SK-N-SH (cell line): ENCODE measurements around the gene WIZ. TPM values are rescaled to one million over a fixed set of nuclear protein-coding genes. Genes with fewer than 3 reads are reported as not detected.
A peak's percentile ranks its signal among the peaks of the same experiment; 100 is the strongest.

Source experiments
- CTCF ChIA-PET: fragments of 300-600, 350-600 bp; formaldehyde crosslinking; extraction: SDS; loops from one replicate; lab custom pipeline; 2021; lab: Yijun Ruan, JAX
- POLR2A ChIA-PET: fragments of 350-600 bp; sonication (Branson Sonifier 250); formaldehyde crosslinking; extraction: SDS; loops from one replicate; lab custom pipeline; 2020; ENCODE audit warnings: antibody characterized with exemption, inconsistent platforms; lab: Yijun Ruan, JAX
- DNase-seq: peaks from one replicate; pipeline ENCODE4 v3.0.0; 2012
- H2AFZ ChIP-seq: fragments of 200-600 bp; sonication (generic); 2 replicates; pipeline ENCODE4 v1.8.1; 2016; ENCODE audit warnings: antibody characterized with exemption, mild to moderate bottlenecking, low read depth
- H3F3A ChIP-seq: fragments of 200-600 bp; sonication (generic); replicated peaks from 2 replicates; pipeline ENCODE3; 2016; ENCODE audit warnings: antibody characterized with exemption, mild to moderate bottlenecking; ENCODE audit not compliant: insufficient read depth
- H3K27ac ChIP-seq, 2 experiments: fragments of 200-500 bp in 1 of 2; fragments of 200-600 bp in 1 of 2; sonication (Bioruptor generic) in 1 of 2; sonication (generic), shearing (Covaris generic) in 1 of 2; 2 replicates each; pipeline versions ENCODE4 v1.5.1 to v1.6.1; 2014 to 2016; ENCODE audit warnings: low read depth in 2 of 2, inconsistent platforms in 1 of 2, low read length in 1 of 2, mild to moderate bottlenecking in 1 of 2, mixed read lengths in 1 of 2
- H3K27me3 ChIP-seq: fragments of 200-600 bp; sonication (generic), shearing (Covaris generic); 2 replicates; pipeline ENCODE4 v1.6.1; 2016; ENCODE audit warnings: mixed run types; ENCODE audit not compliant: insufficient read depth
- H3K36me3 ChIP-seq, 2 experiments: fragments of 200-500 bp in 1 of 2; fragments of 200-600 bp in 1 of 2; sonication (Bioruptor generic) in 1 of 2; sonication (generic) in 1 of 2; replicated peaks in 1 of 2; 2 replicates each; pipeline versions ENCODE3 to v1.5.1; 2014 to 2016; ENCODE audit warnings: low read length in 1 of 2, mild to moderate bottlenecking in 1 of 2; ENCODE audit not compliant: insufficient read depth in 2 of 2, control insufficient read depth in 1 of 2
- H3K4me1 ChIP-seq, 2 experiments: fragments of 200-500 bp in 1 of 2; fragments of 200-600 bp in 1 of 2; sonication (Bioruptor generic) in 1 of 2; sonication (generic), shearing (Covaris generic) in 1 of 2; 2 replicates each; pipeline versions ENCODE4 v1.5.1 to v1.6.1; 2014 to 2016; ENCODE audit warnings: low read depth in 1 of 2, low read length in 1 of 2, mixed run types in 1 of 2; ENCODE audit not compliant: insufficient read depth in 2 of 2, control insufficient read depth in 1 of 2
- H3K4me2 ChIP-seq: fragments of 200-600 bp; sonication (generic), shearing (Covaris generic); 2 replicates; pipeline ENCODE4 v1.6.1; 2017; ENCODE audit warnings: mixed run types
- H3K4me3 ChIP-seq, 2 experiments: fragments of 200-500 bp in 1 of 2; fragments of 200-600 bp in 1 of 2; sonication (Bioruptor generic) in 1 of 2; sonication (generic), shearing (Covaris generic) in 1 of 2; 2 replicates each; pipeline versions ENCODE4 v1.5.1 to v1.8.1; 2014 to 2016; ENCODE audit warnings: low read depth in 2 of 2, inconsistent platforms in 1 of 2, low read length in 1 of 2, mild to moderate bottlenecking in 1 of 2, mixed read lengths in 1 of 2, moderate library complexity in 1 of 2
- H3K79me2 ChIP-seq: fragments of 200-600 bp; sonication (generic); 2 replicates; pipeline ENCODE4 v1.8.1; 2017; ENCODE audit warnings: mild to moderate bottlenecking; ENCODE audit not compliant: insufficient read depth
- H3K9ac ChIP-seq: fragments of 200-600 bp; sonication (generic); 2 replicates; pipeline ENCODE4 v1.6.1; 2017; ENCODE audit warnings: mixed run types
- H3K9me2 ChIP-seq: fragments of 200-600 bp; sonication (generic); 2 replicates; pipeline ENCODE4 v1.6.1; 2017; ENCODE audit warnings: mixed run types
- H3K9me3 ChIP-seq: fragments of 200-600 bp; sonication (generic); 2 replicates; pipeline ENCODE4 v1.6.1; 2017; ENCODE audit warnings: mixed run types, mild to moderate bottlenecking, moderate library complexity
- H4K20me1 ChIP-seq: fragments of 200-600 bp; sonication (generic); 2 replicates; pipeline ENCODE4 v1.6.1; 2017; ENCODE audit warnings: mild to moderate bottlenecking, mixed run types; ENCODE audit not compliant: insufficient read depth
- ELF1 ChIP-seq: IDR thresholded peaks from 2 replicates; pipeline ENCODE4 v1.4.0; 2012
- FOSL2 ChIP-seq: IDR thresholded peaks from 2 replicates; pipeline ENCODE4 v1.4.0; 2012; ENCODE audit warnings: low read depth, mild to moderate bottlenecking, moderate library complexity, borderline replicate concordance
- FOXM1 ChIP-seq: IDR thresholded peaks from 2 replicates; pipeline ENCODE4 v1.4.0; 2012; ENCODE audit warnings: low read depth, mild to moderate bottlenecking
- GABPA ChIP-seq: IDR thresholded peaks from 2 replicates; pipeline ENCODE4 v1.4.0; 2012; ENCODE audit warnings: low read depth, mild to moderate bottlenecking
- IRF3 ChIP-seq: fragments of 150-350 bp; IDR thresholded peaks from 2 replicates; pipeline ENCODE4 v1.6.1; 2016; ENCODE audit warnings: mild to moderate bottlenecking, low read depth, low read length
- MAX ChIP-seq: IDR thresholded peaks from 2 replicates; pipeline ENCODE4 v1.4.0; 2012; ENCODE audit warnings: low read depth
- MXI1 ChIP-seq: IDR thresholded peaks from 2 replicates; pipeline ENCODE4 v1.6.1; 2012; ENCODE audit warnings: mild to moderate bottlenecking, low read depth, low read length, improper control_type of control experiment
- RCOR1 ChIP-seq: fragments of 150-350 bp; IDR thresholded peaks from 2 replicates; pipeline ENCODE4 v1.6.1; 2017; ENCODE audit warnings: antibody characterized with exemption, low read length
- RFX5 ChIP-seq: IDR thresholded peaks from 2 replicates; pipeline ENCODE4 v1.6.1; 2012; ENCODE audit warnings: mild to moderate bottlenecking, improper control_type of control experiment, low read length
- USF2 ChIP-seq: fragments of 150-350 bp; IDR thresholded peaks from 2 replicates; pipeline ENCODE4 v1.6.1; 2017; ENCODE audit warnings: antibody characterized with exemption, low read length, low read depth, borderline replicate concordance
- ZBTB33 ChIP-seq: IDR thresholded peaks from 2 replicates; pipeline ENCODE4 v1.4.0; 2012; ENCODE audit warnings: low read depth, borderline replicate concordance
- WGBS: methylation state at CpG from one replicate; pipeline ENCODE4 v1.1.6; 2017; ENCODE audit warnings: low lambda C conversion rate; 5-methylcytosine and 5-hydroxymethylcytosine counted together
- polyA plus RNA-seq, 3 experiments: library from polyadenylated mRNA; depleted of rRNA; stranded (reverse); fragments of >200 nt; gene quantifications; 2 replicates each; pipeline ENCODE4 v1.2.3, GENCODE V29; 2012

Gene WIZ
- polyA plus RNA-seq, 1 of the 3 experiments (the other 2 are of a cell fraction): 15.5 TPM

GRCh38 chr19:15378534-15379082 is 71.1 kb downstream of the WIZ start:
- H4K20me1 ChIP-seq: peaks cover 50% of the 10 kb centered on the region

GRCh38 chr19:15374796-15375440 is 74.8 kb downstream of the WIZ start:
- no peak overlapping the region; a peak in 1 of 4 replicates for H3K27ac ChIP-seq
- H4K20me1 ChIP-seq: peaks cover 61% of the 10 kb centered on the region
- no peak overlapping the region for H3K4me3 ChIP-seq
- CTCF ChIA-PET: interaction anchor here (1.3 to 1.8 kb wide), 2 partner anchors 17 to 47 kb away, joined by 5 read pairs; no protein-coding TSS in a partner anchor
- no peak overlapping the region; the same call in 1 of the 2 replicates for H3K4me2 ChIP-seq
- peaks cover 25 to 36% of the 10 kb centered on the region in 2 experiments for H3K36me3 ChIP-seq
- H2AFZ ChIP-seq: no peak overlapping the region
- peaks cover 75% of the 10 kb centered on the region for H3K79me2 ChIP-seq
- H3K9me2 ChIP-seq: no peaks in the 10 kb centered on the region
- H3F3A ChIP-seq: peaks cover 6% of the 10 kb centered on the region
- H3K9ac ChIP-seq: no peak overlapping the region
- 94% methylated on average over 20 of the region's 24 CpGs for WGBS
- no peaks in the 10 kb centered on the region for H3K9me3 ChIP-seq
- H3K4me1 ChIP-seq: peaks cover 9 to 23% of the 10 kb centered on the region in 2 experiments; a peak in 1 of 4 replicates
- no peaks in the 10 kb centered on the region for H3K27me3 ChIP-seq
- peak; percentile 43 for DNase-seq
- POLR2A ChIA-PET: no interaction called here
- TF ChIP-seq IRF3: no peak
- no peak for TF ChIP-seq ZBTB33
- no peak for TF ChIP-seq FOSL2
- TF ChIP-seq FOXM1: no peak
- no peak for TF ChIP-seq USF2

More at GRCh38 chr19:15378534-15379082, 71.1 kb downstream of the WIZ start:
- POLR2A ChIA-PET: interaction anchor here (0.5 to 3.0 kb wide), 13 partner anchors 20 to 274 kb away, joined by 3 to 15 read pairs (median 4); partner anchors contain the start of gene AKAP8L
- Histone ChIP-seq H3K4me1 (peaks cover 9 to 32% of the 10 kb centered on the region in 2 experiments; a peak in 3 of 4 replicates), H3K27ac (peak overlapping the region; percentile 88 to 93), H3F3A (peaks cover 22% of the 10 kb centered on the region), H3K9me3 (no peaks in the 10 kb centered on the region), H3K4me2 (peak overlapping the region; percentile 84), H3K79me2 (peaks cover 60% of the 10 kb centered on the region), H2AFZ (0 out of 2 replicates have a peak overlapping the region, but pooled peaks have one; percentile 16), H3K9me2 (no peaks in the 10 kb centered on the region), H3K9ac (peak overlapping the region; percentile 97), H3K27me3 (no peaks in the 10 kb centered on the region), H3K4me3 (peak overlapping the region; percentile 84 to 91), H3K36me3 (peaks cover 10 to 12% of the 10 kb centered on the region in 2 experiments)
- TF ChIP-seq RCOR1 (no peak), USF2 (no peak), RFX5 (no peak), ELF1 (peak; percentile 55), MAX (peak; percentile 61; the same call in 1 of the 2 replicates), MXI1 (peak; percentile 65; the same call in 1 of the 2 replicates), ZBTB33 (no peak), GABPA (no peak)
- CTCF ChIA-PET: interaction anchor here (0.8 to 2.1 kb wide), 7 partner anchors 40 to 224 kb away, joined by 3 to 14 read pairs (median 5); partner anchors contain the start of gene AKAP8L
- WGBS: under 1% methylated on average over 12 of the region's 22 CpGs
- peak; percentile 62 for DNase-seq
